SH-SY5Y (cell line): ENCODE data around the gene RNU6-1.

Experiments
- GATA2 ChIP-seq: IDR thresholded peaks from 2 replicates; pipeline ENCODE4 v1.6.1; 2011; ENCODE audit warnings: mild to moderate bottlenecking, low read depth, low read length
- GATA3 ChIP-seq: IDR thresholded peaks from 2 replicates; pipeline ENCODE4 v1.6.1; 2011; ENCODE audit warnings: low read depth, mild to moderate bottlenecking, low read length, moderate library complexity

- TF ChIP-seq GATA3 (no peak), GATA2 (no peak)
Measured at GRCh38 chr15:67818464-67818863, 21.4 kb downstream of the RNU6-1 start.
